ENCODE data around the gene VPS37B. TPM values are rescaled to one million over a fixed set of nuclear protein-coding genes. Genes with fewer than 3 reads are reported as not detected.

VPS37B gene
- total RNA-seq, 4 donors from 2014 or later: 46.6 to 126 (median 104) TPM

GRCh38 chr12:122847516-122847836, 48.4 kb downstream of the VPS37B start:
- H3K27me3 ChIP-seq: no peaks in the 10 kb centered on the region
- no peak for DNase-seq

GRCh38 chr12:122846622-122847515, 49.1 kb downstream of the VPS37B start:
- Histone ChIP-seq H3K4me3 (no peak overlapping the region), H3K9me3 (no peaks in the 10 kb centered on the region), H3K36me3 (no peaks in the 10 kb centered on the region), H3K4me1 (no peaks in the 10 kb centered on the region), H3K27me3 (no peaks in the 10 kb centered on the region), H3K27ac (no peak overlapping the region)
- in situ Hi-C loops (cut with MboI; ENCODE audit: low pct_ligation_motif_present in 1 of 4, low pct_unique_long_range_greater_than_20kb in 1 of 4, low sequenced_read_pairs in 3 of 4): no loop called here
- no peak for DNase-seq
- intact Hi-C loops (cut with DNase I; ENCODE audit: low total_unique reads): no loop called here
- WGBS, 2 donors (ENCODE audit: low coverage in 1 of 2): 92% methylated on average over 23 of the region's 27 CpGs; no CpG with 5 or more reads in 1 of the 2 donors
- TF ChIP-seq POLR2A (IDR thresholded peaks at IDR 0.05): no peak
- no peak for TF ChIP-seq CTCF (IDR thresholded peaks at IDR 0.05)
- TF ChIP-seq POLR2AphosphoS5 (IDR thresholded peaks at IDR 0.05): no peak
- TF ChIP-seq EP300 (IDR thresholded peaks at IDR 0.05; ENCODE audit: low read depth): no peak

More at GRCh38 chr12:122847516-122847836, 48.4 kb downstream of the VPS37B start:
- in situ Hi-C loops (cut with MboI; ENCODE audit: low pct_ligation_motif_present in 1 of 4, low pct_unique_long_range_greater_than_20kb in 1 of 4, low sequenced_read_pairs in 3 of 4): no loop called here
- TF ChIP-seq POLR2A (IDR thresholded peaks at IDR 0.05) (no peak), POLR2AphosphoS5 (IDR thresholded peaks at IDR 0.05) (no peak), EP300 (IDR thresholded peaks at IDR 0.05; ENCODE audit: low read depth) (no peak), CTCF (IDR thresholded peaks at IDR 0.05) (no peak)
- Histone ChIP-seq H3K9me3 (no peaks in the 10 kb centered on the region), H3K4me3 (no peak overlapping the region), H3K4me1 (no peaks in the 10 kb centered on the region), H3K36me3 (no peaks in the 10 kb centered on the region), H3K27ac (no peak overlapping the region)
- 84% methylated on average over 4 of the region's 5 CpGs; no CpG with 5 or more reads in 1 of the 2 donors for WGBS, 2 donors (ENCODE audit: low coverage in 1 of 2)
- intact Hi-C loops (cut with DNase I; ENCODE audit: low total_unique reads): no loop called here

- intact Hi-C loops (cut with DNase I; ENCODE audit: low total_unique reads): no loop called here
Observed at GRCh38 chr12:122845865-122846621, 49.9 kb downstream of the VPS37B start.

GRCh38 chr12:122845041-122845864, 50.7 kb downstream of the VPS37B start:
- no peak for DNase-seq
- Histone ChIP-seq H3K27ac (peak overlapping the region in 1 of 4 donors; percentile 8), H3K4me3 (no peak overlapping the region), H3K4me1 (peaks cover 0 to under 1% (median 0%) of the 10 kb centered on the region in 4 donors), H3K27me3 (no peaks in the 10 kb centered on the region), H3K36me3 (no peaks in the 10 kb centered on the region), H3K9me3 (no peaks in the 10 kb centered on the region)
- TF ChIP-seq POLR2A (IDR thresholded peaks at IDR 0.05): no peak
- no peak for TF ChIP-seq POLR2AphosphoS5 (IDR thresholded peaks at IDR 0.05)
- no peak for TF ChIP-seq CTCF (IDR thresholded peaks at IDR 0.05)
- TF ChIP-seq EP300 (IDR thresholded peaks at IDR 0.05; ENCODE audit: low read depth): no peak
- intact Hi-C loops (cut with DNase I; ENCODE audit: low total_unique reads) (no loop called here), in situ Hi-C loops (cut with MboI; ENCODE audit: low pct_ligation_motif_present in 1 of 4, low pct_unique_long_range_greater_than_20kb in 1 of 4, low sequenced_read_pairs in 3 of 4) (no loop called here)
- WGBS, 2 donors (ENCODE audit: low coverage in 1 of 2): 78% methylated on average over 27 of the region's 30 CpGs; no CpG with 5 or more reads in 1 of the 2 donors

More at GRCh38 chr12:122845865-122846621, 49.9 kb downstream of the VPS37B start:
- H3K27ac ChIP-seq: no peak overlapping the region
- WGBS, 2 donors (ENCODE audit: low coverage in 1 of 2): 83% methylated on average over 14 of the region's 14 CpGs; no CpG with 5 or more reads in 1 of the 2 donors
- TF ChIP-seq POLR2A (IDR thresholded peaks at IDR 0.05) (no peak), POLR2AphosphoS5 (IDR thresholded peaks at IDR 0.05) (no peak)
- H3K4me3 ChIP-seq: no peak overlapping the region
- H3K9me3 ChIP-seq: no peaks in the 10 kb centered on the region
- H3K27me3 ChIP-seq: no peaks in the 10 kb centered on the region
- H3K4me1 ChIP-seq: no peaks in the 10 kb centered on the region
- in situ Hi-C loops (cut with MboI; ENCODE audit: low pct_ligation_motif_present in 1 of 4, low pct_unique_long_range_greater_than_20kb in 1 of 4, low sequenced_read_pairs in 3 of 4): no loop called here
- H3K36me3 ChIP-seq: no peaks in the 10 kb centered on the region
- no peak for DNase-seq

All from transverse colon (tissue), 4 donors.